Measurements from ENCODE around the gene SNRNP70. TPM values are rescaled to one million over a fixed set of nuclear protein-coding genes. Genes with fewer than 3 reads are reported as not detected.
"Not testable (repeated sequence)": the region's sequence is repeated elsewhere in the genome, so short reads cannot be mapped to it uniquely, and the experiment has no call there.

Gene SNRNP70
- total and polyA plus RNA-seq, 2 donors: 142 to 419 TPM

GRCh38 chr19:49145573-49146407, 60.5 kb downstream of the SNRNP70 start:
- WGBS: 9% methylated on average over 30 of the region's 30 CpGs
- peak in 5 of 9 donors; percentile 40 to 68 (median 55) for DNase-seq (ENCODE audit: low read depth in 6 of 9, low spot score in 9 of 9)
- no peak overlapping the region for H3K4me3 ChIP-seq (ENCODE audit: low read length in 2 of 2)
- no peak overlapping the region for H3K27ac ChIP-seq (ENCODE audit: low read depth in 1 of 2, low read length in 1 of 2)
- peaks cover 2 to 31% of the 10 kb centered on the region in 2 donors for H3K4me1 ChIP-seq (ENCODE audit: control insufficient read depth in 2 of 2, insufficient read depth in 2 of 2, low read length in 2 of 2)
- peaks cover 26 to 85% of the 10 kb centered on the region in 2 donors for H3K27me3 ChIP-seq (ENCODE audit: control insufficient read depth in 2 of 2, insufficient read depth in 1 of 2, low read length in 1 of 2)
- no peaks in the 10 kb centered on the region for H3K36me3 ChIP-seq (ENCODE audit: control insufficient read depth in 2 of 2, insufficient read depth in 2 of 2, low read length in 1 of 2)
- peaks cover 0 to 5% of the 10 kb centered on the region in 2 donors for H3K9me3 ChIP-seq (ENCODE audit: control insufficient read depth in 2 of 2, insufficient read depth in 1 of 2, low read length in 1 of 2)

GRCh38 chr19:49146408-49146770, 61.1 kb downstream of the SNRNP70 start:
- DNase-seq (ENCODE audit: low read depth in 6 of 9, low spot score in 9 of 9); H3K36me3 ChIP-seq (ENCODE audit: control insufficient read depth in 2 of 2, insufficient read depth in 2 of 2, low read length in 1 of 2); H3K4me3 ChIP-seq (ENCODE audit: low read length in 2 of 2); H3K27ac ChIP-seq (ENCODE audit: low read depth in 1 of 2, low read length in 1 of 2); H3K9me3 ChIP-seq (ENCODE audit: control insufficient read depth in 2 of 2, insufficient read depth in 1 of 2, low read length in 1 of 2): not testable (repeated sequence)
- WGBS: 63% methylated on average over 7 of the region's 7 CpGs
- peaks cover 32 to 86% of the 10 kb centered on the region in 2 donors for H3K27me3 ChIP-seq (ENCODE audit: control insufficient read depth in 2 of 2, insufficient read depth in 1 of 2, low read length in 1 of 2)
- H3K4me1 ChIP-seq (ENCODE audit: control insufficient read depth in 2 of 2, insufficient read depth in 2 of 2, low read length in 2 of 2): peaks cover 2 to 32% of the 10 kb centered on the region in 2 donors

GRCh38 chr19:49148044-49148682, 62.9 kb downstream of the SNRNP70 start:
- WGBS: 85% methylated on average over 11 of the region's 11 CpGs
- no peak for DNase-seq (ENCODE audit: low read depth in 6 of 9, low spot score in 9 of 9)
- Histone ChIP-seq H3K27ac (ENCODE audit: low read depth in 1 of 2, low read length in 1 of 2) (no peak overlapping the region), H3K9me3 (ENCODE audit: control insufficient read depth in 2 of 2, insufficient read depth in 1 of 2, low read length in 1 of 2) (peaks cover 4 to 13% of the 10 kb centered on the region in 2 donors), H3K4me1 (ENCODE audit: control insufficient read depth in 2 of 2, insufficient read depth in 2 of 2, low read length in 2 of 2) (peaks cover 2 to 27% of the 10 kb centered on the region in 2 donors), H3K4me3 (ENCODE audit: low read length in 2 of 2) (no peak overlapping the region), H3K27me3 (ENCODE audit: control insufficient read depth in 2 of 2, insufficient read depth in 1 of 2, low read length in 1 of 2) (peaks cover 44 to 89% of the 10 kb centered on the region in 2 donors), H3K36me3 (ENCODE audit: control insufficient read depth in 2 of 2, insufficient read depth in 2 of 2, low read length in 1 of 2) (no peaks in the 10 kb centered on the region)

- H3K4me1 ChIP-seq (ENCODE audit: control insufficient read depth in 2 of 2, insufficient read depth in 2 of 2, low read length in 2 of 2): peaks cover 2 to 27% of the 10 kb centered on the region in 2 donors
- DNase-seq (ENCODE audit: low read depth in 6 of 9, low spot score in 9 of 9): peak in 2 of 9 donors; percentile 37 to 53
- peaks cover 45 to 92% of the 10 kb centered on the region in 2 donors for H3K27me3 ChIP-seq (ENCODE audit: control insufficient read depth in 2 of 2, insufficient read depth in 1 of 2, low read length in 1 of 2)
- no peaks in the 10 kb centered on the region for H3K36me3 ChIP-seq (ENCODE audit: control insufficient read depth in 2 of 2, insufficient read depth in 2 of 2, low read length in 1 of 2)
- WGBS: 6% methylated on average over 49 of the region's 49 CpGs
- peak overlapping the region in 1 of 2 donors; percentile 58 for H3K27ac ChIP-seq (ENCODE audit: low read depth in 1 of 2, low read length in 1 of 2)
- peak overlapping the region in 1 of 2 donors; percentile 23 for H3K4me3 ChIP-seq (ENCODE audit: low read length in 2 of 2)
- H3K9me3 ChIP-seq (ENCODE audit: control insufficient read depth in 2 of 2, insufficient read depth in 1 of 2, low read length in 1 of 2): peaks cover 4 to 13% of the 10 kb centered on the region in 2 donors
These were observed 63.8 kb downstream of the SNRNP70 start for GRCh38 chr19:49148784-49149651.

GRCh38 chr19:49149652-49150105, 64.4 kb downstream of the SNRNP70 start:
- peaks cover 2 to 27% of the 10 kb centered on the region in 2 donors for H3K4me1 ChIP-seq (ENCODE audit: control insufficient read depth in 2 of 2, insufficient read depth in 2 of 2, low read length in 2 of 2)
- H3K4me3 ChIP-seq (ENCODE audit: low read length in 2 of 2): peak overlapping the region; percentile 23 to 40
- no peak for DNase-seq (ENCODE audit: low read depth in 6 of 9, low spot score in 9 of 9)
- WGBS: 2% methylated on average over 23 of the region's 23 CpGs
- peaks cover 4 to 13% of the 10 kb centered on the region in 2 donors for H3K9me3 ChIP-seq (ENCODE audit: control insufficient read depth in 2 of 2, insufficient read depth in 1 of 2, low read length in 1 of 2)
- H3K36me3 ChIP-seq (ENCODE audit: control insufficient read depth in 2 of 2, insufficient read depth in 2 of 2, low read length in 1 of 2): no peaks in the 10 kb centered on the region
- peaks cover 43 to 95% of the 10 kb centered on the region in 2 donors for H3K27me3 ChIP-seq (ENCODE audit: control insufficient read depth in 2 of 2, insufficient read depth in 1 of 2, low read length in 1 of 2)
- peak overlapping the region; percentile 6 to 58 for H3K27ac ChIP-seq (ENCODE audit: low read depth in 1 of 2, low read length in 1 of 2)

GRCh38 chr19:49150106-49150943, 65.1 kb downstream of the SNRNP70 start:
- peak overlapping the region; percentile 23 to 40 for H3K4me3 ChIP-seq (ENCODE audit: low read length in 2 of 2)
- peaks cover 2 to 27% of the 10 kb centered on the region in 2 donors for H3K4me1 ChIP-seq (ENCODE audit: control insufficient read depth in 2 of 2, insufficient read depth in 2 of 2, low read length in 2 of 2)
- H3K36me3 ChIP-seq (ENCODE audit: control insufficient read depth in 2 of 2, insufficient read depth in 2 of 2, low read length in 1 of 2): no peaks in the 10 kb centered on the region
- peaks cover 4 to 13% of the 10 kb centered on the region in 2 donors for H3K9me3 ChIP-seq (ENCODE audit: control insufficient read depth in 2 of 2, insufficient read depth in 1 of 2, low read length in 1 of 2)
- DNase-seq (ENCODE audit: low read depth in 6 of 9, low spot score in 9 of 9): no peak
- H3K27ac ChIP-seq (ENCODE audit: low read depth in 1 of 2, low read length in 1 of 2): peak overlapping the region in 1 of 2 donors; percentile 31
- 1% methylated on average over 75 of the region's 75 CpGs for WGBS
- H3K27me3 ChIP-seq (ENCODE audit: control insufficient read depth in 2 of 2, insufficient read depth in 1 of 2, low read length in 1 of 2): peaks cover 43 to 98% of the 10 kb centered on the region in 2 donors

- Histone ChIP-seq H3K27me3 (ENCODE audit: control insufficient read depth in 2 of 2, insufficient read depth in 1 of 2, low read length in 1 of 2) (peaks cover 46 to 99% of the 10 kb centered on the region in 2 donors), H3K36me3 (ENCODE audit: control insufficient read depth in 2 of 2, insufficient read depth in 2 of 2, low read length in 1 of 2) (no peaks in the 10 kb centered on the region), H3K9me3 (ENCODE audit: control insufficient read depth in 2 of 2, insufficient read depth in 1 of 2, low read length in 1 of 2) (peaks cover 4 to 13% of the 10 kb centered on the region in 2 donors), H3K27ac (ENCODE audit: low read depth in 1 of 2, low read length in 1 of 2) (no peak overlapping the region), H3K4me3 (ENCODE audit: low read length in 2 of 2) (peak overlapping the region; percentile 23 to 40), H3K4me1 (ENCODE audit: control insufficient read depth in 2 of 2, insufficient read depth in 2 of 2, low read length in 2 of 2) (peaks cover 2 to 23% of the 10 kb centered on the region in 2 donors)
- DNase-seq (ENCODE audit: low read depth in 6 of 9, low spot score in 9 of 9): no peak
- 10% methylated on average over 16 of the region's 16 CpGs for WGBS
These were observed 65.6 kb downstream of the SNRNP70 start for GRCh38 chr19:49150944-49151243.
